Thyroid gland (tissue), 4 donors: ENCODE results near the gene TSPAN15.

Experiments
- CTCF ChIP-seq, 6 experiments: fragments of 200-600 bp in 3 of 6; fragments of 450-650 bp in 3 of 6; sonication (generic) in 3 of 6; IDR thresholded peaks; one replicate each; pipeline ENCODE4 v1.5.1; 2016 to 2019; ENCODE audit warnings: antibody characterized with exemption in 6 of 6, mild to moderate bottlenecking in 2 of 6, inconsistent platforms in 1 of 6, moderate library complexity in 1 of 6
- POLR2A ChIP-seq, 2 donors: fragments of 450-650 bp; IDR thresholded peaks; one replicate each; pipeline ENCODE4 v1.6.1; 2017; ENCODE audit warnings: antibody characterized with exemption in 2 of 2, mild to moderate bottlenecking in 2 of 2, moderate library complexity in 1 of 2

DNA sequence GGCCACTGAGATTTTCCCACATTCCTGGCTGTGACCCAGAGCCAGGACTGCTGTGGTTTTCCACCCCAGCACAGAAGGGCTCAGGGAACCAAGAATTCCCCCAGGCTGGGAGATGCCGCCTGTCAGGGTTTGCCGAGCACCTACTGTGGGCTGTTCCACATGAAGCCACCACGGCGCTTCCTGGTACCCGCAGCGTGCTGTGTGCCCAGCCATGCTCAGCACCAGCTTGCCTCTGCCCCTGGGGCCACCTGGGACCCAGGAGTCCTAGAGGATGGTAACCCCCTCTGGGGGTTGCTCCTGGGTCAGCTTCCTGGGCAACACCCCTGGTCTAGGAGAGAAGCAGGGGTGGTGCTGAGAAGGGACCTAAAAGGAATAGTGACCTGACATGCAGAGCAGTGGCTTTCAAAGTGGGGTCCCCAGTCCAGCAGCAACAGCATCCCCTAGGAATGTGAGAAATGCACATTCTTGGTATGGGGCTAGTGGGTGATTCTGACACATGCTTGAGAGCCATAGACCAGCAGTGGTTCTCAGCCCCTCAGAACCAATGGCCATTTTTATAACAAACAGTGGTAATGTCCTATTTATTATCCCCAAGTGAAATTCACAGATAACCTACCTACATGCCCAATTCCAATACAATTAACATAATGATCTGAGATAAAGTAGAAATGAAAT lies 53.4 kb downstream of the TSPAN15 start:
- TF ChIP-seq CTCF (IDR thresholded peaks at IDR 0.05) (no peak), POLR2A (IDR thresholded peaks at IDR 0.05) (no peak)
